ENCODE measurements around the gene ROR2.

ROR2 gene

DNA sequence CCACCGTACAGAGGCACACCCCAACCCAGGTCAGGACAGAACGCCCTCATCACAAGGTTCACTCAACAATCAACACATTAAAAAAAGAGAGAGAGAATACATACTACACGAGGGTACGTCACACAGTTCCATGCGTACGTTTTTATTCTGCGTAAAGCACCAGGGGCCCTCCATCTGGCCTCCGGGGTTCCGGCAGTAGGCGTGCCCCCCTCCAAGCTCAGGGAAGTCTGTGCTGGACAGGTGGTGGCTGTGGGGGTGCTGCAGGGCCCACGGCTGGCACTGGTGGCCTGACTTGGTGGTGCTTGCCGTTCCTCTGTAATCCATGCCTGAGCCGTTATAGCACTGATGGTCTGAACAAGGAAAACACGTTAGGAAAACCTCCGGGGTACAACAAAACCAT, 219.2 kb downstream of the ROR2 start:
- TF ChIP-seq, protein P1, sequence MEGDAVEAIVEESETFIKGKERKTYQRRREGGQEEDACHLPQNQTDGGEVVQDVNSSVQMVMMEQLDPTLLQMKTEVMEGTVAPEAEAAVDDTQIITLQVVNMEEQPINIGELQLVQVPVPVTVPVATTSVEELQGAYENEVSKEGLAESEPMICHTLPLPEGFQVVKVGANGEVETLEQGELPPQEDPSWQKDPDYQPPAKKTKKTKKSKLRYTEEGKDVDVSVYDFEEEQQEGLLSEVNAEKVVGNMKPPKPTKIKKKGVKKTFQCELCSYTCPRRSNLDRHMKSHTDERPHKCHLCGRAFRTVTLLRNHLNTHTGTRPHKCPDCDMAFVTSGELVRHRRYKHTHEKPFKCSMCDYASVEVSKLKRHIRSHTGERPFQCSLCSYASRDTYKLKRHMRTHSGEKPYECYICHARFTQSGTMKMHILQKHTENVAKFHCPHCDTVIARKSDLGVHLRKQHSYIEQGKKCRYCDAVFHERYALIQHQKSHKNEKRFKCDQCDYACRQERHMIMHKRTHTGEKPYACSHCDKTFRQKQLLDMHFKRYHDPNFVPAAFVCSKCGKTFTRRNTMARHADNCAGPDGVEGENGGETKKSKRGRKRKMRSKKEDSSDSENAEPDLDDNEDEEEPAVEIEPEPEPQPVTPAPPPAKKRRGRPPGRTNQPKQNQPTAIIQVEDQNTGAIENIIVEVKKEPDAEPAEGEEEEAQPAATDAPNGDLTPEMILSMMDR (IDR thresholded peaks at IDR 0.05; ENCODE audit: low read depth, low read length, missing control alignments), result no peak
- no peak for DNase-seq (ENCODE audit: extremely low read depth, low read depth)

DNA sequence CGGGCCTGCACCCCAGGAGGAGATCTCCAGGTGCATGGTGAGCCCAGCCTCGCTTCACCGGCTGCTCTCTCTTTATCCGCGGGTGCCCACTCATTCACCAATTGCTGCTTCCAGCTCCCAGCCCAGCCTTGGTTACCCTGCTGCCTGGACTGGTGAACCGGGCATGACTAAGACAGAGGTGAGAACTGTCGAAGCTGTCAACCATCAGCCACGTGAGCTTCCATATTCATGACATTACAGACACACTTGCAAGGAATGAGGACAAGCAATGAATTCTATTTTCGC, 220.5 kb downstream of the ROR2 start:
- no peak for DNase-seq (ENCODE audit: extremely low read depth, low read depth)
- H3K4me3 ChIP-seq (replicated peaks; ENCODE audit: low read depth, low read length), result no peak overlapping the region
- TF ChIP-seq, protein P1 (IDR thresholded peaks at IDR 0.05; ENCODE audit: low read depth, low read length, missing control alignments), result no peak

More for the DNA sequence above, 219.2 kb downstream of the ROR2 start:
- H3K4me3 ChIP-seq (replicated peaks; ENCODE audit: low read depth, low read length), result no peak overlapping the region

DNA sequence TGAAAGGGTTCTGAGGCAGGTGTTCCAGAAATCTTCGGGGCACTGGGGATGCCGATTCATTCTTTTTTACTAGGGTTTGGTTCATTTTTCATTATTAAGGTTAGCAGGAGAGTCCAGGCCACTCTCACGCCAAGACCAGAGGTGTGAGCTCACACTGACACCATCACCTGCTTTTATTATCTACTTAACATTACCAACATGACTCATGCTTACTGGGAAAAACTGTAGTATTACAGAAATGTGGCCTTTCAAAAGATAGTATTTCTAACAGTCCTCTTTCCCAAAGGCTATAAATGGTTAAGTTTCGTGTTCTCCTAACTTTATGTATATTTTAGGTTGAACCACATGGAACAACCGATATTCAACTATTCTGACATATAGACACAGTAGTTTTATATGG, 222.1 kb downstream of the ROR2 start:
- DNase-seq (ENCODE audit: extremely low read depth, low read depth), result no peak
- H3K4me3 ChIP-seq (replicated peaks; ENCODE audit: low read depth, low read length), result no peak overlapping the region
- TF ChIP-seq, protein P1 (IDR thresholded peaks at IDR 0.05; ENCODE audit: low read depth, low read length, missing control alignments), result no peak

DNA sequence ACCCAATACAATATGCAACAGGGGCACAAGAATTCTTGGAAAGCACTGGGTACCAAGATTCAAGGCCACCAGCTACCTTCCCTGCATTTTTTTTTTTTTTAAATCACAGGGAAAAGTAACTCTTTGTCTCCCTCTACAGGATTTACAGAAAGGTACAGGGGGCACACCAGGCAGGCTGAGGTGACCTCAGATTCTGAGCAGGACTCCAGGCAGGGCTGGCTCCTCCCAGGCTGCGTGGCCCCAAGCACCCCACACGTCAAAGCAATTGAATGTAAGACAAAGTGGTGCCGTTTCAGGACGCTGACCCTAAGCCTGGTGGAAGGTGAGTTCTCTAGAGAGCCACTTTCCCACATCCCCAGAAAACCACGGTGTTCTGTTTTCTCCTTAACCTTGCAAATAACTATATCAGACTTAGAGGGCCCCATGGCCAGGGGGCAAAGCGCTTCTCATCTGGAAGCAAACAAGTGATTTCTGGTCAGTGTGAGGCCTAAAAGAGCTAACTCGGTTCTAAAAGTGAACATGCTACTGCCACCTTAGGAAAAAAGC, 222.6 kb downstream of the ROR2 start:
- no peak overlapping the region for H3K4me3 ChIP-seq (replicated peaks; ENCODE audit: low read depth, low read length)
- TF ChIP-seq, protein P1 (IDR thresholded peaks at IDR 0.05; ENCODE audit: low read depth, low read length, missing control alignments), result peak; percentile 70
- no peak for DNase-seq (ENCODE audit: extremely low read depth, low read depth)

DNA sequence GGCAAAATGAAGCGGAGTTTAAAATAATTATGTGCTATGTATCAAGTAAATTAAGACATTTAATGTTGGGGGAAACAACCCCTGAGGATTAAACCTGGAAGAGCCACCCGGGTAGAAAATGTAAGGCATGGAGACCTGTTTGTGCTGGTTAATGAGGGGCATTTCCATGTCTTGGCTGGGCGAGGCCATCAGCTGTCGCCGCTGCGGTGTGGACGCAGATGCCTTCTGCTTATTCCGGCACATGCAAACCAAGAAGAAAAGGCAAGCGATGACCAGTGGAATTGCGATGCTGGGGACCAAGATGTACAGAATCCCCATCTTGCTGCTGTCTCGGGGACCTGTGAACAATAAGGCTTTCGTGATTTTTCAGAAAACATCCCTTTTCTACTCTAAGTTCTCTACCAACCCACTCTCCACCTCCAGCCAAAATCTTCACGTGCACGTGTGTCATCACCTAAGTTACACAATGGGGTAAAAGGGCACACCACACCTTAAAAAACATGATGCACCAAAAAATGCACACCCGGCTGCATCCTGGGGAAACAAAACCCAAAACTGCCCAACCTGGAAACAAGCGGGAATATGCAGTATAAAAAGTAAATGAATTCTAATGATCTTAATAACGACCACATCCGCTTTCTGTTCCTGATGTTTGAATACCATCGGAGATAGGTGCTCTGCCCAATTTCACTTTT, 223.5 kb downstream of the ROR2 start:
- no peak overlapping the region for H3K4me3 ChIP-seq (replicated peaks; ENCODE audit: low read depth, low read length)
- TF ChIP-seq, protein P1 (IDR thresholded peaks at IDR 0.05; ENCODE audit: low read depth, low read length, missing control alignments), result no peak
- DNase-seq (ENCODE audit: extremely low read depth, low read depth), result no peak

DNA sequence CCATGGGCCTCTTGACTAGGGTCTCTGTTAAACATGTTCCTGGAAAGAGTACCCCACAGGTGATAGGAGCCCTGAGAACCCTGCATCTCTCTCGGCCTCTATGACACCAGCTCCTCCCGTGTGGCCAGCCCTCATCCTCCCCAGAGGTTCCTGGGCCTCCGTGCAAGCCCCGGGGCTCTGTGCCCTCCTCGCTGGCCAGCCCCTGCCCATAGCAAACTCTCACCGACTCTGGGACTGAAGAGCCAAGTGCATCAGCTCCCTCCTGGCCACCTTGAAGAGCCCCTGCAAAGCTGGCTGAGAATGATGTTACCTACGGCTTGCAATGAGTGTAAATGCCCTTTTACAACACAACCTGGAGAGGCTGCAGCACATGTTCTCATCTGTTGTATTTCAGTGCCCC, 224.4 kb downstream of the ROR2 start:
- TF ChIP-seq, protein P1 (IDR thresholded peaks at IDR 0.05; ENCODE audit: low read depth, low read length, missing control alignments), result no peak
- no peak for DNase-seq (ENCODE audit: extremely low read depth, low read depth)
- no peak overlapping the region for H3K4me3 ChIP-seq (replicated peaks; ENCODE audit: low read depth, low read length)

Data from HFF-Myc (cell line).